Gastroesophageal sphincter (tissue), 3 donors: ENCODE data around the gene EEFSEC.

ENCODE experiments used
- EP300 ChIP-seq: sonication (generic); formaldehyde crosslinking; IDR thresholded peaks from one replicate; pipeline ENCODE4 v1.6.1; 2017; ENCODE audit warnings: antibody characterized with exemption, mild to moderate bottlenecking
- POLR2A ChIP-seq, 2 donors: fragments of 450-650 bp; IDR thresholded peaks; one replicate each; pipeline ENCODE4 v1.6.1; 2017; ENCODE audit warnings: antibody characterized with exemption in 2 of 2, mild to moderate bottlenecking in 2 of 2, moderate library complexity in 1 of 2
- POLR2AphosphoS5 ChIP-seq: sonication (generic); formaldehyde crosslinking; IDR thresholded peaks from one replicate; pipeline ENCODE4 v1.6.1; 2017; ENCODE audit warnings: antibody characterized with exemption
- TF ChIP-seq, protein P1 (sequence below), 4 experiments: fragments of 200-600 bp in 2 of 4; fragments of 450-650 bp in 2 of 4; sonication (generic) in 1 of 4; IDR thresholded peaks; one replicate each; pipeline ENCODE4 v1.5.1; 2017 to 2019; ENCODE audit warnings: antibody characterized with exemption in 4 of 4, mild to moderate bottlenecking in 2 of 4, moderate library complexity in 2 of 4

DNA sequence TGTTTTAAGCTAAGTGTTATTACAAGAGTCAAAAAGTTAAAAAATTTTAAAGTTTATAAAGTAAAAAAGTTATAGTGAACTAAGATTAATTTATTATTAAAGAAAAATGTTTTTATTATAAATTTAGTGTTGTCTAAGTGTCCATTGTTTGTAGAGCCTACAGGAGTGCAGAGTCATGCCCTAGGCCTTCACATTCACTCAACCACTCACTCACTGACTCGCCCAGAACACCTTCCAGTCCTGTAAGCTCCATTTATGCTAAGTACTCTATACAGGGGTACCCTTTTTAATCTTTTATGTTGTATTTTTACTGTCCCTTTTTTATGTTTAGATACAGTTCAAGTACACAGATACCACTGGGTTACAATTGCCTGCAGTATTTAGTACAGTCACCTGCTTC is 37.2 kb downstream of the EEFSEC start:
- TF ChIP-seq, protein P1, sequence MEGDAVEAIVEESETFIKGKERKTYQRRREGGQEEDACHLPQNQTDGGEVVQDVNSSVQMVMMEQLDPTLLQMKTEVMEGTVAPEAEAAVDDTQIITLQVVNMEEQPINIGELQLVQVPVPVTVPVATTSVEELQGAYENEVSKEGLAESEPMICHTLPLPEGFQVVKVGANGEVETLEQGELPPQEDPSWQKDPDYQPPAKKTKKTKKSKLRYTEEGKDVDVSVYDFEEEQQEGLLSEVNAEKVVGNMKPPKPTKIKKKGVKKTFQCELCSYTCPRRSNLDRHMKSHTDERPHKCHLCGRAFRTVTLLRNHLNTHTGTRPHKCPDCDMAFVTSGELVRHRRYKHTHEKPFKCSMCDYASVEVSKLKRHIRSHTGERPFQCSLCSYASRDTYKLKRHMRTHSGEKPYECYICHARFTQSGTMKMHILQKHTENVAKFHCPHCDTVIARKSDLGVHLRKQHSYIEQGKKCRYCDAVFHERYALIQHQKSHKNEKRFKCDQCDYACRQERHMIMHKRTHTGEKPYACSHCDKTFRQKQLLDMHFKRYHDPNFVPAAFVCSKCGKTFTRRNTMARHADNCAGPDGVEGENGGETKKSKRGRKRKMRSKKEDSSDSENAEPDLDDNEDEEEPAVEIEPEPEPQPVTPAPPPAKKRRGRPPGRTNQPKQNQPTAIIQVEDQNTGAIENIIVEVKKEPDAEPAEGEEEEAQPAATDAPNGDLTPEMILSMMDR (IDR thresholded peaks at IDR 0.05) = no peak
- TF ChIP-seq POLR2A (IDR thresholded peaks at IDR 0.05) (no peak), EP300 (no peak), POLR2AphosphoS5 (no peak)
